SK-N-SH (cell line): Measurements from ENCODE around the gene POGZ. TPM values are rescaled to one million over a fixed set of nuclear protein-coding genes. Genes with fewer than 3 reads are reported as not detected.

Experiments used
- CTCF ChIA-PET: fragments of 300-600, 350-600 bp; formaldehyde crosslinking; extraction: SDS; loops from one replicate; lab custom pipeline; 2021; lab: Yijun Ruan, JAX
- POLR2A ChIA-PET: fragments of 350-600 bp; sonication (Branson Sonifier 250); formaldehyde crosslinking; extraction: SDS; loops from one replicate; lab custom pipeline; 2020; ENCODE audit warnings: antibody characterized with exemption, inconsistent platforms; lab: Yijun Ruan, JAX
- DNase-seq: peaks from one replicate; pipeline ENCODE4 v3.0.0; 2012
- H2AFZ ChIP-seq: fragments of 200-600 bp; sonication (generic); 2 replicates; pipeline ENCODE4 v1.8.1; 2016; ENCODE audit warnings: antibody characterized with exemption, mild to moderate bottlenecking, low read depth
- H3F3A ChIP-seq: fragments of 200-600 bp; sonication (generic); replicated peaks from 2 replicates; pipeline ENCODE3; 2016; ENCODE audit warnings: antibody characterized with exemption, mild to moderate bottlenecking; ENCODE audit not compliant: insufficient read depth
- H3K27ac ChIP-seq, 2 experiments: fragments of 200-500 bp in 1 of 2; fragments of 200-600 bp in 1 of 2; sonication (Bioruptor generic) in 1 of 2; sonication (generic), shearing (Covaris generic) in 1 of 2; 2 replicates each; pipeline versions ENCODE4 v1.5.1 to v1.6.1; 2014 to 2016; ENCODE audit warnings: low read depth in 2 of 2, inconsistent platforms in 1 of 2, low read length in 1 of 2, mild to moderate bottlenecking in 1 of 2, mixed read lengths in 1 of 2
- H3K27me3 ChIP-seq: fragments of 200-600 bp; sonication (generic), shearing (Covaris generic); 2 replicates; pipeline ENCODE4 v1.6.1; 2016; ENCODE audit warnings: mixed run types; ENCODE audit not compliant: insufficient read depth
- H3K36me3 ChIP-seq, 2 experiments: fragments of 200-500 bp in 1 of 2; fragments of 200-600 bp in 1 of 2; sonication (Bioruptor generic) in 1 of 2; sonication (generic) in 1 of 2; replicated peaks in 1 of 2; 2 replicates each; pipeline versions ENCODE3 to v1.5.1; 2014 to 2016; ENCODE audit warnings: low read length in 1 of 2, mild to moderate bottlenecking in 1 of 2; ENCODE audit not compliant: insufficient read depth in 2 of 2, control insufficient read depth in 1 of 2
- H3K4me1 ChIP-seq, 2 experiments: fragments of 200-500 bp in 1 of 2; fragments of 200-600 bp in 1 of 2; sonication (Bioruptor generic) in 1 of 2; sonication (generic), shearing (Covaris generic) in 1 of 2; 2 replicates each; pipeline versions ENCODE4 v1.5.1 to v1.6.1; 2014 to 2016; ENCODE audit warnings: low read depth in 1 of 2, low read length in 1 of 2, mixed run types in 1 of 2; ENCODE audit not compliant: insufficient read depth in 2 of 2, control insufficient read depth in 1 of 2
- H3K4me2 ChIP-seq: fragments of 200-600 bp; sonication (generic), shearing (Covaris generic); 2 replicates; pipeline ENCODE4 v1.6.1; 2017; ENCODE audit warnings: mixed run types
- H3K4me3 ChIP-seq, 2 experiments: fragments of 200-500 bp in 1 of 2; fragments of 200-600 bp in 1 of 2; sonication (Bioruptor generic) in 1 of 2; sonication (generic), shearing (Covaris generic) in 1 of 2; 2 replicates each; pipeline versions ENCODE4 v1.5.1 to v1.8.1; 2014 to 2016; ENCODE audit warnings: low read depth in 2 of 2, inconsistent platforms in 1 of 2, low read length in 1 of 2, mild to moderate bottlenecking in 1 of 2, mixed read lengths in 1 of 2, moderate library complexity in 1 of 2
- H3K79me2 ChIP-seq: fragments of 200-600 bp; sonication (generic); 2 replicates; pipeline ENCODE4 v1.8.1; 2017; ENCODE audit warnings: mild to moderate bottlenecking; ENCODE audit not compliant: insufficient read depth
- H3K9ac ChIP-seq: fragments of 200-600 bp; sonication (generic); 2 replicates; pipeline ENCODE4 v1.6.1; 2017; ENCODE audit warnings: mixed run types
- H3K9me2 ChIP-seq: fragments of 200-600 bp; sonication (generic); 2 replicates; pipeline ENCODE4 v1.6.1; 2017; ENCODE audit warnings: mixed run types
- H3K9me3 ChIP-seq: fragments of 200-600 bp; sonication (generic); 2 replicates; pipeline ENCODE4 v1.6.1; 2017; ENCODE audit warnings: mixed run types, mild to moderate bottlenecking, moderate library complexity
- H4K20me1 ChIP-seq: fragments of 200-600 bp; sonication (generic); 2 replicates; pipeline ENCODE4 v1.6.1; 2017; ENCODE audit warnings: mild to moderate bottlenecking, mixed run types; ENCODE audit not compliant: insufficient read depth
- ELF1 ChIP-seq: IDR thresholded peaks from 2 replicates; pipeline ENCODE4 v1.4.0; 2012
- EP300 ChIP-seq, 2 experiments: IDR thresholded peaks; 2 replicates each; pipeline versions ENCODE4 v1.4.0 to v1.6.1; 2012; ENCODE audit warnings: borderline replicate concordance in 1 of 2, low read depth in 1 of 2, low read length in 1 of 2
- EZH2phosphoT487 ChIP-seq: fragments of 200-600 bp; sonication (generic); IDR thresholded peaks from 2 replicates; pipeline ENCODE4 v1.6.1; 2017; ENCODE audit warnings: low read depth, mixed run types, mild to moderate bottlenecking, antibody characterized with exemption, moderate library complexity, borderline replicate concordance
- FOSL2 ChIP-seq: IDR thresholded peaks from 2 replicates; pipeline ENCODE4 v1.4.0; 2012; ENCODE audit warnings: low read depth, mild to moderate bottlenecking, moderate library complexity, borderline replicate concordance
- FOXM1 ChIP-seq: IDR thresholded peaks from 2 replicates; pipeline ENCODE4 v1.4.0; 2012; ENCODE audit warnings: low read depth, mild to moderate bottlenecking
- NFIC ChIP-seq: IDR thresholded peaks from 2 replicates; pipeline ENCODE4 v1.4.0; 2012; ENCODE audit warnings: borderline replicate concordance
- NRF1 ChIP-seq: IDR thresholded peaks from 2 replicates; pipeline ENCODE4 v1.6.1; 2012; ENCODE audit warnings: low read depth, mild to moderate bottlenecking, low read length
- RCOR1 ChIP-seq: fragments of 150-350 bp; IDR thresholded peaks from 2 replicates; pipeline ENCODE4 v1.6.1; 2017; ENCODE audit warnings: antibody characterized with exemption, low read length
- RXRA ChIP-seq: IDR thresholded peaks from 2 replicates; pipeline ENCODE4 v1.4.0; 2012; ENCODE audit warnings: low read depth, mild to moderate bottlenecking, borderline replicate concordance
- TEAD4 ChIP-seq: IDR thresholded peaks from 2 replicates; pipeline ENCODE4 v1.4.0; 2012; ENCODE audit warnings: mild to moderate bottlenecking, borderline replicate concordance; ENCODE audit not compliant: insufficient read depth
- YY1 ChIP-seq: IDR thresholded peaks from 2 replicates; pipeline ENCODE4 v1.4.0; 2012; ENCODE audit warnings: low read depth, mild to moderate bottlenecking
- WGBS: methylation state at CpG from one replicate; pipeline ENCODE4 v1.1.6; 2017; ENCODE audit warnings: low lambda C conversion rate; 5-methylcytosine and 5-hydroxymethylcytosine counted together
- polyA plus RNA-seq, 3 experiments: library from polyadenylated mRNA; depleted of rRNA; stranded (reverse); fragments of >200 nt; gene quantifications; 2 replicates each; pipeline ENCODE4 v1.2.3, GENCODE V29; 2012
- TF ChIP-seq, protein P1 (sequence below): fragments of 200-600 bp; sonication (generic); IDR thresholded peaks from 2 replicates; pipeline ENCODE4 v1.6.1; 2017; ENCODE audit warnings: antibody characterized with exemption, mild to moderate bottlenecking, moderate library complexity
- TF ChIP-seq, protein P2 (sequence below): fragments of 150-350 bp; IDR thresholded peaks from 2 replicates; pipeline ENCODE4 v1.6.1; 2017; ENCODE audit warnings: antibody characterized with exemption, low read length, low read depth, borderline replicate concordance
- TF ChIP-seq, protein P3 (sequence below): IDR thresholded peaks from 2 replicates; pipeline ENCODE4 v1.4.0; 2012; ENCODE audit warnings: low read depth, borderline replicate concordance
- TF ChIP-seq, protein P4 (sequence below): IDR thresholded peaks from 2 replicates; pipeline ENCODE4; 2012
- TF ChIP-seq, protein P5 (sequence below): IDR thresholded peaks from 2 replicates; pipeline ENCODE4 v1.4.0; 2012; ENCODE audit warnings: low read depth
- TF ChIP-seq, protein P6 (sequence below): IDR thresholded peaks from 2 replicates; pipeline ENCODE4 v1.4.0; 2012; ENCODE audit warnings: low read depth, borderline replicate concordance

The POGZ gene
- polyA plus RNA-seq, 1 of the 3 experiments (the other 2 are of a cell fraction): 23.9 TPM

DNA sequence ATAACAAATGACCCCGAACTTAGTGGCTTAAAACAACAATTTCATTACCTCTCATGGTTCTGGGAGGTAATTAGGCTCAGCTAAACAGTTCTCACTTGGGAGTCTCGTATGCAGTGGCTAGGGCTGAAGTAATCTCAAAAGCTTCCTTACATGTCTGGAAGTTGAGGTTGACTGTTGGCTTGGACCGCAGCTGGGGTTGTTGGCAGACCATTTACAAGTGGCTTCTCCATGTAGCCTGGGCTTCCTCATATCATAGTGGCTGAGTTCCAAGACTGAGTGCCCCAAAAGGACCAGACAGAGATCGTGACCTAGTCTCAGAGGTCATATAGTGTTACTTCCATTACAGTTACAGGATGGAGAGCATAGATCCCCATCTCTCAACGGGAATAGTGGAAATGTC is 2.4 kb upstream of the POGZ start:
- TF ChIP-seq FOXM1: no peak
- TF ChIP-seq EZH2phosphoT487: no peak
- TF ChIP-seq EP300 (IDR thresholded peaks at IDR 0.05; ENCODE audit: borderline replicate concordance in 1 of 2, low read depth in 1 of 2, low read length in 1 of 2): no peak
- TF ChIP-seq, protein P1, sequence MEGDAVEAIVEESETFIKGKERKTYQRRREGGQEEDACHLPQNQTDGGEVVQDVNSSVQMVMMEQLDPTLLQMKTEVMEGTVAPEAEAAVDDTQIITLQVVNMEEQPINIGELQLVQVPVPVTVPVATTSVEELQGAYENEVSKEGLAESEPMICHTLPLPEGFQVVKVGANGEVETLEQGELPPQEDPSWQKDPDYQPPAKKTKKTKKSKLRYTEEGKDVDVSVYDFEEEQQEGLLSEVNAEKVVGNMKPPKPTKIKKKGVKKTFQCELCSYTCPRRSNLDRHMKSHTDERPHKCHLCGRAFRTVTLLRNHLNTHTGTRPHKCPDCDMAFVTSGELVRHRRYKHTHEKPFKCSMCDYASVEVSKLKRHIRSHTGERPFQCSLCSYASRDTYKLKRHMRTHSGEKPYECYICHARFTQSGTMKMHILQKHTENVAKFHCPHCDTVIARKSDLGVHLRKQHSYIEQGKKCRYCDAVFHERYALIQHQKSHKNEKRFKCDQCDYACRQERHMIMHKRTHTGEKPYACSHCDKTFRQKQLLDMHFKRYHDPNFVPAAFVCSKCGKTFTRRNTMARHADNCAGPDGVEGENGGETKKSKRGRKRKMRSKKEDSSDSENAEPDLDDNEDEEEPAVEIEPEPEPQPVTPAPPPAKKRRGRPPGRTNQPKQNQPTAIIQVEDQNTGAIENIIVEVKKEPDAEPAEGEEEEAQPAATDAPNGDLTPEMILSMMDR: no peak
- TF ChIP-seq, protein P2, sequence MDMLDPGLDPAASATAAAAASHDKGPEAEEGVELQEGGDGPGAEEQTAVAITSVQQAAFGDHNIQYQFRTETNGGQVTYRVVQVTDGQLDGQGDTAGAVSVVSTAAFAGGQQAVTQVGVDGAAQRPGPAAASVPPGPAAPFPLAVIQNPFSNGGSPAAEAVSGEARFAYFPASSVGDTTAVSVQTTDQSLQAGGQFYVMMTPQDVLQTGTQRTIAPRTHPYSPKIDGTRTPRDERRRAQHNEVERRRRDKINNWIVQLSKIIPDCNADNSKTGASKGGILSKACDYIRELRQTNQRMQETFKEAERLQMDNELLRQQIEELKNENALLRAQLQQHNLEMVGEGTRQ: no peak
- TF ChIP-seq, protein P3, sequence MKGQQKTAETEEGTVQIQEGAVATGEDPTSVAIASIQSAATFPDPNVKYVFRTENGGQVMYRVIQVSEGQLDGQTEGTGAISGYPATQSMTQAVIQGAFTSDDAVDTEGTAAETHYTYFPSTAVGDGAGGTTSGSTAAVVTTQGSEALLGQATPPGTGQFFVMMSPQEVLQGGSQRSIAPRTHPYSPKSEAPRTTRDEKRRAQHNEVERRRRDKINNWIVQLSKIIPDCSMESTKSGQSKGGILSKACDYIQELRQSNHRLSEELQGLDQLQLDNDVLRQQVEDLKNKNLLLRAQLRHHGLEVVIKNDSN: no peak
- no peak for TF ChIP-seq TEAD4
- no peak for TF ChIP-seq NRF1
- no peak for TF ChIP-seq ELF1
- TF ChIP-seq, protein P4, sequence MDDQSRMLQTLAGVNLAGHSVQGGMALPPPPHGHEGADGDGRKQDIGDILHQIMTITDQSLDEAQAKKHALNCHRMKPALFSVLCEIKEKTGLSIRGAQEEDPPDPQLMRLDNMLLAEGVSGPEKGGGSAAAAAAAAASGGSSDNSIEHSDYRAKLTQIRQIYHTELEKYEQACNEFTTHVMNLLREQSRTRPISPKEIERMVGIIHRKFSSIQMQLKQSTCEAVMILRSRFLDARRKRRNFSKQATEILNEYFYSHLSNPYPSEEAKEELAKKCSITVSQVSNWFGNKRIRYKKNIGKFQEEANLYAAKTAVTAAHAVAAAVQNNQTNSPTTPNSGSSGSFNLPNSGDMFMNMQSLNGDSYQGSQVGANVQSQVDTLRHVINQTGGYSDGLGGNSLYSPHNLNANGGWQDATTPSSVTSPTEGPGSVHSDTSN: no peak
- TF ChIP-seq RCOR1: no peak
- TF ChIP-seq YY1: no peak
- no peak for TF ChIP-seq FOSL2
- no peak for TF ChIP-seq NFIC
- TF ChIP-seq, protein P5, sequence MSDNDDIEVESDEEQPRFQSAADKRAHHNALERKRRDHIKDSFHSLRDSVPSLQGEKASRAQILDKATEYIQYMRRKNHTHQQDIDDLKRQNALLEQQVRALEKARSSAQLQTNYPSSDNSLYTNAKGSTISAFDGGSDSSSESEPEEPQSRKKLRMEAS: no peak
- TF ChIP-seq, protein P6, sequence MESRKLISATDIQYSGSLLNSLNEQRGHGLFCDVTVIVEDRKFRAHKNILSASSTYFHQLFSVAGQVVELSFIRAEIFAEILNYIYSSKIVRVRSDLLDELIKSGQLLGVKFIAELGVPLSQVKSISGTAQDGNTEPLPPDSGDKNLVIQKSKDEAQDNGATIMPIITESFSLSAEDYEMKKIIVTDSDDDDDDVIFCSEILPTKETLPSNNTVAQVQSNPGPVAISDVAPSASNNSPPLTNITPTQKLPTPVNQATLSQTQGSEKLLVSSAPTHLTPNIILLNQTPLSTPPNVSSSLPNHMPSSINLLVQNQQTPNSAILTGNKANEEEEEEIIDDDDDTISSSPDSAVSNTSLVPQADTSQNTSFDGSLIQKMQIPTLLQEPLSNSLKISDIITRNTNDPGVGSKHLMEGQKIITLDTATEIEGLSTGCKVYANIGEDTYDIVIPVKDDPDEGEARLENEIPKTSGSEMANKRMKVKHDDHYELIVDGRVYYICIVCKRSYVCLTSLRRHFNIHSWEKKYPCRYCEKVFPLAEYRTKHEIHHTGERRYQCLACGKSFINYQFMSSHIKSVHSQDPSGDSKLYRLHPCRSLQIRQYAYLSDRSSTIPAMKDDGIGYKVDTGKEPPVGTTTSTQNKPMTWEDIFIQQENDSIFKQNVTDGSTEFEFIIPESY: no peak
- no peak for TF ChIP-seq RXRA
- Histone ChIP-seq H3K9ac (no peak overlapping the region), H3K36me3 (no peaks in the 10 kb centered on the region), H2AFZ (no peak overlapping the region), H3K27me3 (peaks cover 14% of the 10 kb centered on the region; the same call in 1 of the 2 replicates), H3K4me2 (no peak overlapping the region), H3K9me3 (no peaks in the 10 kb centered on the region), H3K4me3 (no peak overlapping the region), H3F3A (peaks cover 10% of the 10 kb centered on the region), H3K4me1 (peaks cover 0 to 12% of the 10 kb centered on the region in 2 experiments; a peak in 2 of 4 replicates), H3K27ac (no peak overlapping the region), H3K9me2 (no peaks in the 10 kb centered on the region), H4K20me1 (no peaks in the 10 kb centered on the region), H3K79me2 (peaks cover 16% of the 10 kb centered on the region)
- POLR2A ChIA-PET: no interaction called here
- WGBS: 55% methylated on average over 5 of the region's 5 CpGs
- no peak for DNase-seq
- CTCF ChIA-PET: interaction anchor here (0.6 to 1.4 kb wide), 2 partner anchors 11 to 116 kb away, joined by 3 read pairs; no protein-coding TSS in a partner anchor
